Chondrocyte (in vitro differentiated cells): ENCODE measurements around the gene CHPF2. TPM values are rescaled to one million over a fixed set of nuclear protein-coding genes. Genes with fewer than 3 reads are reported as not detected.

Experiments
- DNase-seq: peaks from one replicate; pipeline ENCODE4 v3.0.0; 2021; ENCODE audit warnings: mixed read lengths, low spot score
- H3K27ac Mint-ChIP-seq: one replicate; pipeline ENCODE4 v1.8.0; 2021; ENCODE audit warnings: mild to moderate bottlenecking, moderate library complexity, mixed read lengths; ENCODE audit not compliant: unreplicated experiment
- H3K27me3 Mint-ChIP-seq: 2 replicates; pipeline ENCODE4 v1.8.0; 2021; ENCODE audit warnings: low read depth, mixed read lengths
- H3K36me3 Mint-ChIP-seq: 2 replicates; pipeline ENCODE4 v1.8.0; 2021; ENCODE audit warnings: low read depth, mixed read lengths
- H3K4me1 Mint-ChIP-seq: 2 replicates; pipeline ENCODE4 v1.8.0; 2021; ENCODE audit warnings: low read depth, mild to moderate bottlenecking, mixed read lengths
- H3K4me3 Mint-ChIP-seq: one replicate; pipeline ENCODE4 v1.8.0; 2021; ENCODE audit warnings: mild to moderate bottlenecking, moderate library complexity, mixed read lengths; ENCODE audit not compliant: unreplicated experiment
- H3K9me3 Mint-ChIP-seq: 2 replicates; pipeline ENCODE4 v1.8.0; 2021; ENCODE audit warnings: low read depth, mixed read lengths
- total RNA-seq: library from RNA; stranded (reverse); gene quantifications from 3 replicates; pipeline ENCODE4 v1.2.1, GENCODE V29; 2021
- TF ChIP-seq, protein P1 (sequence below): fragments of 200-600 bp; sonication (generic); IDR thresholded peaks from 2 replicates; pipeline ENCODE4 v1.5.0; 2021; ENCODE audit warnings: antibody characterized with exemption, mild to moderate bottlenecking, moderate library complexity

Gene CHPF2
- total RNA-seq, 1 donor from 2014 or later: 98.3 TPM

DNA sequence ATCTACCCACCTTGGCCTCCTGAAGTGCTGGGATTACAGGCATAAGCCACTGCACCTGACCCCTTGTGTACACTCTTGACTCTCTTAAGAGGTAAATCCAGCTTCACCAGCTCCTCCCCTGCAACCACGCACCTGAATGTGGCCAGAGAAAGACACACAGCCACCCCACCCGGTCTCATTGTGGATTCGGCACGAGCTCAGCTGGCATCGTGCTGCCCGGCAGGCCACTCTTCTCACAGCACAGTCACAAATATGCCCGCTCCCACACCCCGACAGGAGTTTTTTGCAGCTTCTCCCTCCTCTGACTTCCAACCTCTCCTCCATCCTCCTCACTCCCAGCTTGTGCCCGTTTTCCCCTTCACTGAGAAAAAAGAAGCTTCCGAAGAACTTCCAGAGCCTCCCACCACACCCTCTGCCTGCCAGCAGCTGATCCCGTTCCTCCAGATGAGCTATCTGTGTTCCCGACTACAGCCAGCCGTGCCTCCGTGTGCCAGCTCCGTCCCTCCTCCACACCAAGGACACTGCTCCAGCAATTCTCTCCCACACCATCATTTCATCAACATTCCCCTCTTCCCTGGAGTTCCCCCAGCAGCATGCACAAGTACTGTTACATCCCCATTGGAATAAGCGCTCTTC lies 24.2 kb downstream of the CHPF2 start:
- no peak overlapping the region for H3K4me3 Mint-ChIP-seq

DNA sequence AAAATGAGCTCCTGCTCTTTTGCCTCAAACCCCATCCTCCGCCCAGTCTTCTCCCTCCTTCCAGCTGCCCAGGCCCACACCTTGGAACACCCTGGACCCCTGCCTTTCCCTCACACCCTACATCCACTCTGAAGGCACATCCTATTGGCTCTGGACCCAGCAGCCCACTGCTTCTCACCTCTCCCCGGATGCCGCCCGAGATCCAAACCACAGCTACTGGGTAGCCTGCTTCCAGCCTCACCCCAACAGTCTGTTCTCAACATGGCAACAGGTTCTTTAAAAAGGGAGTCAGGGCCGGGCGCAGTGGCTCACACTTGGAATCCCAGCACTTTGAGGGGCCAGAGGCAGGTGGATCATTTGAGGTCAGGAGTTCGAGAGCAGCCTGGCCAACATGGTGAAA lies 25.7 kb downstream of the CHPF2 start:
- H3K4me3 Mint-ChIP-seq: no peak overlapping the region
- H3K4me1 Mint-ChIP-seq: peaks cover 5% of the 10 kb centered on the region
- no peaks in the 10 kb centered on the region for H3K9me3 Mint-ChIP-seq
- peaks cover 8% of the 10 kb centered on the region for H3K36me3 Mint-ChIP-seq
- no peak for DNase-seq
- no peak overlapping the region for H3K27ac Mint-ChIP-seq
- TF ChIP-seq, protein P1, sequence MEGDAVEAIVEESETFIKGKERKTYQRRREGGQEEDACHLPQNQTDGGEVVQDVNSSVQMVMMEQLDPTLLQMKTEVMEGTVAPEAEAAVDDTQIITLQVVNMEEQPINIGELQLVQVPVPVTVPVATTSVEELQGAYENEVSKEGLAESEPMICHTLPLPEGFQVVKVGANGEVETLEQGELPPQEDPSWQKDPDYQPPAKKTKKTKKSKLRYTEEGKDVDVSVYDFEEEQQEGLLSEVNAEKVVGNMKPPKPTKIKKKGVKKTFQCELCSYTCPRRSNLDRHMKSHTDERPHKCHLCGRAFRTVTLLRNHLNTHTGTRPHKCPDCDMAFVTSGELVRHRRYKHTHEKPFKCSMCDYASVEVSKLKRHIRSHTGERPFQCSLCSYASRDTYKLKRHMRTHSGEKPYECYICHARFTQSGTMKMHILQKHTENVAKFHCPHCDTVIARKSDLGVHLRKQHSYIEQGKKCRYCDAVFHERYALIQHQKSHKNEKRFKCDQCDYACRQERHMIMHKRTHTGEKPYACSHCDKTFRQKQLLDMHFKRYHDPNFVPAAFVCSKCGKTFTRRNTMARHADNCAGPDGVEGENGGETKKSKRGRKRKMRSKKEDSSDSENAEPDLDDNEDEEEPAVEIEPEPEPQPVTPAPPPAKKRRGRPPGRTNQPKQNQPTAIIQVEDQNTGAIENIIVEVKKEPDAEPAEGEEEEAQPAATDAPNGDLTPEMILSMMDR: no peak
- peaks cover 6% of the 10 kb centered on the region for H3K27me3 Mint-ChIP-seq

More for the DNA sequence above, 24.2 kb downstream of the CHPF2 start:
- H3K36me3 Mint-ChIP-seq: peaks cover 8% of the 10 kb centered on the region
- peaks cover 4% of the 10 kb centered on the region for H3K27me3 Mint-ChIP-seq
- TF ChIP-seq, protein P1: no peak
- H3K27ac Mint-ChIP-seq: no peak overlapping the region
- no peaks in the 10 kb centered on the region for H3K9me3 Mint-ChIP-seq
- DNase-seq: no peak
- peaks cover 15% of the 10 kb centered on the region for H3K4me1 Mint-ChIP-seq

DNA sequence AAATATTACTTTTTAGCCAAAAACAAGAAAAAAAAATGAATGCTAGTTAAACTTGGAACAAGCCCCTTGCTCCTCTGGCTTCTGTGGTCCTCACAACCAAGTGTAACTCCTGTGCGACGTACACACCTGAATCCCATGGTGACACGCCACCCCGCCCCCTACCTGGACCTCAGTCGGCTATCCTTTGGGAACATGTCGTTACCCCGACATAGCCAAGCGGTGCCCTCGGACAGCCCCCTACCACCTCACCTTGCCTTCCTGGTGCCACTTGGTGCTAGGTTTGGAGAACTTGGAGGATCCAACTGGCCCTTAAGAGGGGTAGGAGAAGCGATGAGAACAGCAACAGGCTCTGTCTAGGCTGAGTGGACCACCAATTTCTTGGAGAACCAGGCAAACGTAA lies 28.2 kb downstream of the CHPF2 start:
- no peak overlapping the region for H3K4me3 Mint-ChIP-seq
- H3K9me3 Mint-ChIP-seq: no peaks in the 10 kb centered on the region
- H3K4me1 Mint-ChIP-seq: no peaks in the 10 kb centered on the region
- H3K27me3 Mint-ChIP-seq: peaks cover 6% of the 10 kb centered on the region
- no peak for DNase-seq
- H3K36me3 Mint-ChIP-seq: peaks cover 8% of the 10 kb centered on the region
- TF ChIP-seq, protein P1: no peak
- H3K27ac Mint-ChIP-seq: no peak overlapping the region

DNA sequence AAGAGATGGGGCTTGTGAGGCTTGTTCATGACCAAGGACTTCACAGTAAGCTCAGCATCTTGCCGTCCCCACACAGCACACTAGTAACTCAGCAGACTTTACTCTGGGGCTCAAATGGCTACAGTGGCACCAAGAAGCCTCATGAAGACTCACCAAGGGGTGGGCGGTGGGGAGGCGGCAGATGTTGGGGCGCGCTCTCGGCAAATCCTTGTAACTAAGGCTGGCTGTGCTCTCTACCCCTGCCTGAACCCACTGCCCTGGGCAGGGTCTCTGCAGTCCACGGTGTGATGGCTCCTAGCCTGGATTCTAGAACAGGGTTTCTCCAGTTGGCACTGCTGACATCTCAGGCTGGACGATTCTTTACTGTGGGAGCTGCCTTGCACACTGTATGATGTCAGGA lies 28.6 kb downstream of the CHPF2 start:
- peaks cover 6% of the 10 kb centered on the region for H3K27me3 Mint-ChIP-seq
- H3K27ac Mint-ChIP-seq: no peak overlapping the region
- DNase-seq: no peak
- no peak overlapping the region for H3K4me3 Mint-ChIP-seq
- no peaks in the 10 kb centered on the region for H3K4me1 Mint-ChIP-seq
- H3K9me3 Mint-ChIP-seq: no peaks in the 10 kb centered on the region
- TF ChIP-seq, protein P1: no peak
- H3K36me3 Mint-ChIP-seq: peaks cover 6% of the 10 kb centered on the region

DNA sequence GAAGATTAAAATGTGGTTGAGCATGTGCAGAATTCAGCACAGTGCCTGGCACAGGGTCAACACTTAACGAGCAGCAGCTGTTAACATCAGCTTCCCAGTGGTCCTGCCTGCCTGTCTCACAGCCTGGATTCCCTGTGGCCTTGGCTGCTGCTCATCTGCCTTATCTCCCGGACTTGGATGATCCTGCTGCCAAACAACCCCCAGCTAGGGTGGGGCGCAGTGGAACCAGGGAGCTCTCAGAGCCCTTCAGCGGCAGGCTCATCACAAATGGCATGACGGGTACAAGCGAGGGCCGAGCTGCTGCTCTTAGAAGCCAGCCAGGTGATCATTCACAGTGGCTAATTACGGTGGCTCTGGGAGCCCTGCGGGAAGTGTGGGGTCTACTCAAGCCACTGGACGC lies 29.2 kb downstream of the CHPF2 start:
- Mint-ChIP-seq H3K27me3 (peaks cover 6% of the 10 kb centered on the region), H3K4me3 (no peak overlapping the region), H3K9me3 (no peaks in the 10 kb centered on the region), H3K27ac (no peak overlapping the region), H3K36me3 (peaks cover 6% of the 10 kb centered on the region), H3K4me1 (no peaks in the 10 kb centered on the region)
- DNase-seq: no peak
- TF ChIP-seq, protein P1: no peak
